ENCODE measurements around the gene ZNRF4. TPM values are rescaled to one million over a fixed set of nuclear protein-coding genes. Genes with fewer than 3 reads are reported as not detected.

ZNRF4 gene
- total RNA-seq = not detected

- no peak for TF ChIP-seq CTCF (IDR thresholded peaks at IDR 0.05; ENCODE audit: low read depth)
Measured at GRCh38 chr19:5455367-5456129, at the start of gene ZNRF4. Gene ZNRF4 (plus strand): TSS chr19:5455417. CDS start chr19:5455492, 75 bp downstream.

GRCh38 chr19:5406816-5407215 is 48.4 kb upstream of the ZNRF4 start:
- TF ChIP-seq CTCF (IDR thresholded peaks at IDR 0.05; ENCODE audit: low read depth) = no peak

- no peak for TF ChIP-seq CTCF (IDR thresholded peaks at IDR 0.05; ENCODE audit: low read depth)
Measured at GRCh38 chr19:5407356-5407755, 47.9 kb upstream of the ZNRF4 start.

GRCh38 chr19:5417495-5418436 is 37.5 kb upstream of the ZNRF4 start:
- TF ChIP-seq CTCF (IDR thresholded peaks at IDR 0.05; ENCODE audit: low read depth) = no peak

- TF ChIP-seq CTCF (IDR thresholded peaks at IDR 0.05; ENCODE audit: low read depth) = no peak
Measured at GRCh38 chr19:5418677-5419076, 36.5 kb upstream of the ZNRF4 start.

GRCh38 chr19:5420953-5421352 is 34.3 kb upstream of the ZNRF4 start:
- TF ChIP-seq CTCF (IDR thresholded peaks at IDR 0.05; ENCODE audit: low read depth) = no peak

- no peak for TF ChIP-seq CTCF (IDR thresholded peaks at IDR 0.05; ENCODE audit: low read depth)
Measured at GRCh38 chr19:5423567-5424125, 31.6 kb upstream of the ZNRF4 start.
